ENCODE results near the gene PLCB1.
"Not testable (repeated sequence)": the region's sequence is repeated elsewhere in the genome, so short reads cannot be mapped to it uniquely, and the experiment has no call there.

Gene PLCB1

DNA sequence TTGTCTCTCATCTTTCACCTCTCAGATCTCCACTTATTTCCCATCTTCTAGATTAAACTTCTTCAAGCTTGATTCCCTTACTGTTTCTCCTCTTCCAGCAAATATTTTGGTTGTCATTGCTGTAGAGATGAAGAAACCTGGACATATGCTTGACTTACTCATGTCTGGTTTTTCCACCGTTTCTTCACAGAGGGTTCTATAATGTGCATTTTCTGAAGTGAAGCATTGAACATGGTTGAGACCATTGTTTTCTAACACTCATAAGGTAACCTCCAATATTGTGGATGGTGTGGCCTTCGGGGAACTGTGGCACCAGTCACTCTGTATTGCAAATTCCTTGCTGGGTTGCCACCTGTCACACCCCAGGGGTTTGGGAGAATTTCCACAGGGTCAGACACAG is 237.2 kb downstream of the PLCB1 start:
- no peak for DNase-seq (ENCODE audit: low read depth)

DNA sequence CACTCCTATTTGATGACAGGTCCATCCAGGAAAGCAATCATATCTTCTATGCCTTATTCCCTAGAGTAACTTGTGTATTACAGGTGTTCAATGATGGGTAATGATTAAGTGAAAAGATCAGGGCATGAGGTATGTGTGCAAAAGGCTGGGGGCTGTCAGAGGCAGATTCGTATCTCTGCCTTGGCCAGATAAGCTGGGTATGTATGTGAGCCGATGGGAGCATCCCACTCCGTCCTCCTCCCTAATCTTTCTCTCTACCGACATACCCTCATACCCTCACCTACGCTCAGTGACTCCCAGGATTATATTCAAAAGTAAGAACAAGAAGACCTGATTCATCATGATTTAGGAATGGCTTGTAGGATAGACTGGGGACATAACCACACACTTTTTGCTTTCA is 238.7 kb downstream of the PLCB1 start:
- no peak for DNase-seq (ENCODE audit: low read depth)

DNA sequence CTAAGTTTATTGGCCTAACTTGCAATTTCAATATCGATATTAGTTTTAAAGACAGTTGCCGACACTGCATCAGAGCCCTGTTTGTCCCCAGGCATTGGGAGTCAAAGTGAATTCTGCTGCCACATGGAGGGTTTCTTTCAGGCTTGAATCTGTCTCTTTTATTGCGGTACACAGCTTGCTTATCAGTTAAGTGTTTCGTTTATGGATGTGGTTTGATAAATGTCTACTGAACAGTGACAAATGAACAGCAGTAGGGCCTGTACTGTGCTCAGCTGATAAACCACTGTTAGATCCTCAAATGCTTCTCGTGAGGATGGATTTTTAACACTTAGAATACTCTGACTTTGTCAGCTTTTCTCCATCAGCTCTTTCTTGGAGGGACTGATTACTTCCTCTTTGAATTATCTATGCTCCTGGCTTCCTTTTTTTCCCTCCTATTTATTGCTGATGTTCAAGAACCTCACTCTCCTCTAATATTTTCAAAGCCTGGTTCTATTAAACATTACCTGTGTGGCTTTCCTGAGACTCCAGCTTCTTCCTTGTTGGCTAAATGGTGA is 240.8 kb downstream of the PLCB1 start:
- no peak for DNase-seq (ENCODE audit: low read depth)

DNA sequence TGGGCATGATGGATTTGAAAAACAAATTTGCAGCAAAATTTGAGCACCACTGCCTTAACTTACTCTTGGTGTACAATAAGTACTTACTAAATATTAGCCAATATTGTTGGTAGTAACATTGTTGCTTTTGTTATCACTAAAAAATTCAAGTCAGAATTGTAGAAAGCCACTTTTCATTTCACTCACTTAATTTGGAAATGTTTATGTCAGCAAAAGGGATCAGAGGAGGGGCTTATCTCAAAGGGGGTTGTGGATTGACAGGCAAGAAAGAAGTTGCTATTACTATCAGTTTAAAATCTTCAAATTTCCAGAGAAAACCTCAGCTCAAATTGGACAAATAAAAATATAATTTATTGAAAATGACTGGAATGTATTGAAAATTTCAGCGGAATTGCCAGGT is 241.5 kb downstream of the PLCB1 start:
- no peak for DNase-seq (ENCODE audit: low read depth)

DNA sequence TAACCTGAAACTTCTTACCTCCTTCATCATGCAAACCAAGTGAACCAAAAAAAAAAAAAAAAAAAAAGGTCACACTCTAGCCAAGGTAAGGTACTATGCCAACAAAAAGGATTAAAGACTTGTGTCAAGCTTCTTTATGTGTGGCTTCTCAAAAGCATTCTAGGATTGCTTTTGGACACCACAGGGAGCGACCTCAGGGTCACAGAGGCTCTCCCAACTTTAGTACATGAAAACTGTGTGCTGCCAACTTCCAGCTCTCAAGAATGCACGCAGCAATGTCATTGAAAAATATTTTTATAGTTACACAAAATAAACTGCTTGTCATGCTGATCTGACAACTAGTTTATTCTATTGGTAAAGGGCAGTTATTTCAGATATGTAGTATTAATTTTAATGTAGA is 243.8 kb downstream of the PLCB1 start:
- DNase-seq (ENCODE audit: low read depth), result peak; percentile 73

DNA sequence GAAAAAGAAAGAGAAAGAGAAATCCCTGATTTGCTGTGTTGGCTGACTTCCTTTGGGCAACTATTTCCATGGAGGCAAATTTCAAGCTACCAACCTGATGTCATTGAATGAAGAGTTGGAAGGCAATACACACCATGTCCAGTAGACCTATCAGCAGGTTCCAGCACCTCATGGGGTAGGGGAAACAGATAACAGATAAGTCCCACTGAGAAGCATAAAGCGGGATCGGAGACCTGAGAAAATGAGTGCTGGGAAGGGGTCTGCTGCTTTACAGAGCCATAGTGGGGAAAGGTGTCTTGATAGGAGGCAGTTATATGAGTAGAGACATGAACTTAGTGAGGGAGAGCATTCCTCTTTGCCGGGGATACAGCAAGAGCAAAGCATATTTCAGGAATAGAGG is 244.9 kb downstream of the PLCB1 start:
- no peak for DNase-seq (ENCODE audit: low read depth)

DNA sequence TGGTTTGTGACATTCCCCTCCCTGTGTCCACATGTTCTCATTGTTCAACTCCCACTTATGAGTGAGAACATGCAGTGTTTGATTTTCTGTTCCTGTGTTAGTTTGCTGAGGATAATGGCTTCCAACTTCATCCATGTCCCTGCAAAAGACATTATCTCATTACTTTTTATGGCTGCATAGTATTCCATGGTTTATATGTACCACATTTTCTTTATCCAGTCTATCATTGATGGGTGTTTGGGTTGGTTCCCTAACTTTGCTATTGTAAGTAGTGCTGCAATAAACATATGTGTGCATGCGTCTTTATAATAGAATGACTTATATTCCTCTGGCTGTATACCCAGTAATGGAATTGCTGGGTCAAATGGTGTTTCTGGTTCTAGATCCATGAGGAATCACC is 247.1 kb downstream of the PLCB1 start:
- not testable (repeated sequence) for DNase-seq (ENCODE audit: low read depth)

DNA sequence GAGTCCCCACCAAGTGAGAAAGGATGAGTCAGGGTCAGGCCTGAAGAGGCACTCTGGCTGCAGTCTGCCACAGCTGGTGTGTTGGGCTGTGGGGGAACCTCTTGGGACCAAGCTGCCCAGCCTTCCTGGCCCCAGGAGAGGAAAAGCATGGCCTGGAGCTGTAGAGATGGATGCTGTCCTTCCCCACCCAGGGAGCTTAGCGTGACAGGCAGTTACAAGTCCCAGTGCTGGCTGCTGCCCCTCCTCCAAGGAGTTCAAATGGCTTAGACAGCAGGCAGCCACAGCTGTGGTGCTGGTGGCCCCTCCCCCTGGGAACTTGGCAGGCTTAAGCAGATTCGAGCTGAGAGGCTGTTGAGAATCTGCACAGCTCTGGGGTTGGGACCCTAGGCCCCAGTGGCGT is 253.2 kb downstream of the PLCB1 start:
- peak; percentile 95 for DNase-seq (ENCODE audit: low read depth)

DNA sequence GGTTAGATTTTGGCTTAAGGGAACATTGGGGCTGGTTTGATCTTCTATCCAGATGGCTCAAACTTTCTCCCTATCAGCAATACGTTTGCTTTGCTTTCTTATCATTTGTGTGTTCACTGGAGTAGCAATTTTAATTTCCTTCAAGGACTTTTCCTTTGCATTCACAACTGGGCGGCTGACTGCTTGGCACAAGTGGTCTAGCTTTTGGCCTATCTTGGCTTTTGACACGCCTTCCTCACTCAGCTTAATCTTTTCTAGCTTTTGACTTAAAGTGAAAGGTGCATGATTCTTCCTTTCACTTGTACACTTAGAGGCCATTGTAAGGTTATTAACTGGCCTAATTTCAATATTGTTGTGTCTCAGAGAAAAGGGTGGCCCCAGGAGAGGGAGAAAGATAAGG is 254.9 kb downstream of the PLCB1 start:
- no peak for DNase-seq (ENCODE audit: low read depth)

DNA sequence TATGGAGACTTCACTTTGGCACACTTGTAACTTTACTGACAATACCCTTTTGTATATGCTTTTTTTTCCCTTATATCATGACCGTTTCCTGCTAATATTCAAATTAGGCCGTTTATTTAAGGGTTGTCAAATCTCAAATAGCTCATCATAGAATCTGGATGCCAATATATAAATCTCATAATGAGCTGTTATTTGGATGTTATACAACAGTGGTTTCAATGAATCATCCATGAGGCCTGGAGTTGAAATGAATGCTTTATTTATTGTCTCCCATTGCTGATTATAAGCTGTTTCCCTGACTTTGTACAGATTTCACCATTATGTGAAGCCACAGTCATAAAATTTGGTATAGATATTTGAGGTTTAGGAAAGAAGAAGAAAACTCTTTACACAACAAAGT is 256.1 kb downstream of the PLCB1 start:
- DNase-seq (ENCODE audit: low read depth), result peak; percentile 79

DNA sequence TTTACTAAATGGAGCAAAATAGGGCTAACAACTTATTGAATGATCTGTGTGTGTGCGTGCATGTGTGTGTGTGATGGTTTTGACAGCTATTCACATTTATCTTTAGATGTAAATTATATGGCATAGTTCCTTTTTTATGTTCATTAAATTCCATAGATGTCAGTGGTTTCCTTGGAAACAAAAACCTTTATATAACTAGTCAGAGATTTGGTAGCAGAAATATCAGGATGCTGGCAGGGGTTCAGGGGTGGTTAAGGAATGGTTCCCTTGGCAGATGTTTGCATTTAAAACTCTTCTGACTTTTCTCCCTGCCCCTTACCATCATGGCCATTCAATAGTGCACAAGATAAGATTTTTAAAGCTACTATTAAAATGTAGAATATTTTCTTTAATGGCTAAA is 256.6 kb downstream of the PLCB1 start:
- DNase-seq (ENCODE audit: low read depth), result peak; percentile 70

DNA sequence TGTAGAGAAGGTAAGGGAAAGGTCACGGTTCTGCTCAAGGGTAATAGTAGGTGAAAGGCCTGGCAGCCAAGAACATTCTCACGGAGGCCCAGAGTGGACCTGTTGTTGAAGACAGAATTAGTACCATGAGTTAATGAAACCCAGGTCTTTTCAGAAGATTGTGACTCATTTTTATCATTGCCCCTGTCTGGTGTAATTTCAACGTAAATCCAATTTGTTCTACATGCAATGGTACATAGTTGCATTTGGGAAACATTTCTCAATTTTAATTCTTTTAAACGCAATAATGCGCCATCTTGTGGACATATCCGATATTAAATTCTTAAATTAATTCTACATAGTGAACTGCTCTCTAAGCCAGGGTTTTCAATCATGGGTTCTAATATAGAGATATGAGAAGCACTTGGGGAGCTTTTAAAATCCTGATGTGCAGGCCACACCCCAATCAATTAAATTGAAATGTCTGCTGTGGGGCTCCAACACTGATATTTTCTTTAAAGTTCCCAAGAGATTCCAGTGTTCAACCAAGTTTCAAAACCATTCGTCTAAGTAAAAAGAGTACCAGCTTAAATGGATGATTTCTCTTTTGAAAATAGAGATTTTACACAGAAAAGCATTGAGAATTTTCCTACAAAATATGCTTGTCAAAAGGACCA is 257.4 kb downstream of the PLCB1 start:
- peak; percentile 61 for DNase-seq (ENCODE audit: low read depth)

DNA sequence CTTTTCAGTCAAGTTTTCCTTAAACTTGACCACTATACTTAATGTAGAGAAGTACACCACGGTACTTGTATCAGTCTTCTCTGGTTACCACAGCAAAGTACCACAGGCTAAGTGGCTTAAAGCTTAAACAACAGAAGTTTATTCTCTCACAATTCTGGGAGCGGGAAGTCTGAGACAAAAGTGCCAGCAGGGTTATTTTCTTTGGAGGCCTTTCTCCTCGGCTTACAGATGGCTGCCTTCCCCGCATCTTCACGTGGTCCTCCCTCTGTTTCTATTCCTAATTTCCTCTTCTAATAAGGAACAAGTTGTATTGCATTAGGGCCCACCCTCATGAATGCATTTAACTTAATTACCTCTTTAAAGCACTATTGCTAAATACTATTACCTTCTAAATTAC is 258.0 kb downstream of the PLCB1 start:
- no peak for DNase-seq (ENCODE audit: low read depth)

DNA sequence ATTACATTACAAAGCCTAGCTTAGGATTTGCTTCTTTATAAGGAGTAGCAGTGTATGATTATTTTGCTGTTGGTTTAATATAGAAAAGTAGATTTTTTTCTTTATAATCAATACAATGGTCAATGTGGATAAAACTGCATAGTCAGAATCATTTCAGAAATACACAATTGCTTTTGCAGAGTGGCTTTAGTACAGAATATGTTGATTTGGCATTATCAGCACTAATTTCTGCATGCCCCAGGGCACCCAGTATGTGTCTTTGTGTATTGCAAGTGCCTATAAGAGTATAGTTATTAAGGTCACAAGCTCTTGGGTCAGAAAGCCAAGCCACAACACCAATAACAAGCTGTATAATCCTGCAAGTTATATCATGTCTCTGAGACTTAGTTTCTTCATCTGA is 258.4 kb downstream of the PLCB1 start:
- no peak for DNase-seq (ENCODE audit: low read depth)

DNA sequence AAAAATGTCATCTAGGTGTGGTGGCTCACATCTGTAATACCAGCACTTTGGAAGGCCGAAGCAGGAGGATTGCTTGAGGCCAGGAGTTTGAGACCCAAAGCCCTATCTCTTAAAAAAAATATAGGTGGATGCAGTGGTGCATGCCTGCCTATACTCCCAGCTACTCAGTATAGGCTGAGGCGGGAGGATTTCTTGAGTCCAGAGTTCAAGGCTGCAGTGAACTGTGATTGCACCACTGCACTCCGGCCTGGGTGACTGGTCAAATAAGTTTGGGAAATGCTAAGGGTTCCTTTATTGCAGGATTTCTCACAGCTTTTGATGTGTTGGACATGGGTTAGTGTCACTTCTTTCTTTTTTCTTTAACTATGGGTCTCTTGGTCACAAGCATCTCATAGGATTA is 261.3 kb downstream of the PLCB1 start:
- no peak for DNase-seq (ENCODE audit: low read depth)

DNA sequence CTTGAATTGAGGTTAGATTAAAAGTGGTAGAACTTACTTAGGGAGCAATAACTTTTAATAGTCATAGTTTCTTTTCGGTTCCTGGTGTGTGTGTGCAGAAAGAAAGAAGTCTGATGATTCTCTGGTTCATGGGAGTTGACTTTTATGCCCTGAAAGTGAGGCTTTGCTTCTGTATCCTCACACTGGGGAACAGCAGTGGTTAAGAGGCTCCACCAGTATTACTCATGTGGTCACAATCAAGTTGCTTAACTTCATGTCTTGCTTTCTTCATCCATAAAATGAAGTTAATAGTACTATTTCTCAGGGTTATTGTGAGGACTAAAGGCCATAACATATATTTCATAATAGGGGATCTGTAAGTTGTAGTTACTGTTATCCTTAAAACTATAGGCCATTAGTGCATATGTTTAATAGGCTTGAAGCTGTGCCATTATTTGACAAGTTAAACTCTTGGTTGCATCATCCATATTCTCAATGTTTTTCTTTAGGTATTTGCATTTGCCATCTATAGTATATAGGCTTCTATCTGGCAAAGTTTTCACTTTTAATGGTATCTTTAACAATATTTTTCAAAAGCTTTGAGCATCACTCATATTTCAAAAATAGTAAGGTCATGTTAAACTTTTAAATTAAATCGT is 262.4 kb downstream of the PLCB1 start:
- DNase-seq (ENCODE audit: low read depth), result peak; percentile 63

DNA sequence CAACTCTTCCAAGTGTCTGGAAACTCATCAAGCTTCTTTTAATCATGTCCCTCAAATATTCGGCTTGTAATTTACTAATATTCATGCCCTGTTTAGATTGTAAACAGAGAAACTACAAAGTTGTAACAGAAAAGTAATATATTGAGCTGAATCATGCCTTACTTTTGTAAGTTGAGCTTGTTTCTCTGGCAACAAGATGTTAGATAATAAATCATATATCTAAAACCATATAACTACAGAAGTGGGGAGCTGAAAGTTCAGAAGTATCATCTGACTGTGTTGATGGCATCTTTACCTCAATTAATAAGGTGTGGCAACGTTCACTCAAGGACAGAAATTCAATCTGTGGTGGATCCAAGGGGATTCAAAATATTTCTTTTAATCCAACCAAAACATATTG is 263.9 kb downstream of the PLCB1 start:
- DNase-seq (ENCODE audit: low read depth), result no peak

DNA sequence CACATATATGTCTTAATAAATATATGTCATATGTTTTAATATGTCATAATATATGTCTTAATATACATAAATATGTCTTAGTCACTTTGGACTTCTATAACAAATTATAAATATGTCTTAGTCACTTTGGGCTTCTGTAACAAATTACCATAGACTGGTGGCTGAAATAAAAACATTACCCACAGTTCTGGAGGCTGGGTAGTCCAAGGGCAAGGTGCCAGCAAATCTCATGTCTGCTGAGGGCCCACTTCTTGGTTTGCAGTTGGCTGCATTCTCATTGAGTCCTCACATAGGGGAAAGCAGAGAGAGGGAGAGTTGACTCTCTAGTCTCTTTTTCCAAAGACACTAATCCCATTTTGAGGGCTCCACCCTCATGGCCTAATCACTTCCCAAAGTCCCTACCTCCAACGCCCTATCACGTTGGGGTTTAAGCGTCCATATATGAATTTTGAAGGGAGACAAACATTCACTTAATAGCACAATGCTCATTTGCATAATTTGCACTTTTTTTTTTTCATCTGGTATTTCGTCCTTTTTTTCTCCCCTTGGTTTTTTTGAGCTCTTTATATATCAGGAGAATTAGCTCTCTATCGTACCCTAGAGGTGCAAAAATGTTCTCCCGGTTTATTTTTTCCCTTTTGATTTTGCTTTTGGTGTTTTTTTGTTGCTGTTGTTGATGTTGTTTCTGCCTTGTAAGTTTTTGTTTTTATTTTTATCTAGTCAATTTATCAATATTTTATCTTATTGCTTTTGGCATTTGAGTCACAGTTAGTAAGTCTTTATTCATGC is 266.4 kb downstream of the PLCB1 start:
- no peak for DNase-seq (ENCODE audit: low read depth)

DNA sequence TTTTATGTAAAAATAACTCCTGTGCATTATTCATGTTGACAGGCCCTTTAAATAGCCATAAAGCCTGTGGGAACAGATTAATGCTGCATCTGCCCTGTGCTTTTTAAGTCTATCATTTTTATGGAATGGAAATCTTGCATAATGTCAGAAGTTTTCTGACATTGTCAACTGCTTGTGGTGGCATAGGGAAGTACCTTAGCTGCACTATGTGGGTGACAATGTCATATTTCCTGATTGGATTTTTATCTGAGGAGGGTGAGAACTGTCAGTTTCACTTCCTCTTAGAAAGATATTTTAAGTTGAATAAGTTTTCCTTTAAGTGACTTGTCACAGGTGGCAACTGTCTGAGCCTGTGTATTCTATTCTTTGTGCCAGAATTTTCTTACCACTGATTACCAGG is 267.9 kb downstream of the PLCB1 start:
- no peak for DNase-seq (ENCODE audit: low read depth)

DNA sequence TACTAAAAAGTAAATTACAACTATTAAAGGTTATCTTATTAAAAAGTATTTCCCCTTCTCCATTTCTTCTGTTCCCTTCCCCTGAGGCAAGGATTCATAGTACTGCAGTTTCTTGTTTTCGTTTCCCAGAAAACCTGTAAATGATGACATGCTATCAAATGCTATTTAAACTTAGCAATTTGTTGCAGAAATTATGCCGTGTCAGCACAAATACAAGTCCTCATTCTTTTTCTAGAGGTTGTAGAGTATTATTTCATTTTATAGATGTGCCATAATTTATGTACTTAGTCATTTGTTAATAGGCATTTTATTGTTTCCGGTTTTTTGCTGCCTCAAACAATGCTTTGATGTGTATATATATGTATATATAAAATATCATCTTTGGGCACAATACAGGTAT is 268.4 kb downstream of the PLCB1 start:
- DNase-seq (ENCODE audit: low read depth), result no peak

DNA sequence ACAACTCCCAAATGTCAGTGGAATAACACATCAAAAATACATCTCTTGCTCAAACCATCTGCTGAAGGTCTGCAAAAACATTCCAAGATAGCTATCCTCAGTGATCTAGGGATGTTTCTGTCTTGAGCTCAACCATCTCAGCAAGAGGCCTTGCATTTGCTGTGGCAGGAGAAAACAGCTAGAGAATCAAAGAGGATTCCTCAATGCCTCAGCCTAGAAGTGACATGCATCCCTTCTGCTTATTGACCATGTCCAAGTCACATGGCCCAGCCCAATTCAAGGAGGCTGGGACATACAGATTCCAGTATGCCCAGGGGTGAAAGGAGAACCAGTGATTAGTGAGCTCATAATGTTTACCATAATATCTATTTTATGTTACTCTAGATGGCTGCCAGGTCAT is 269.5 kb downstream of the PLCB1 start:
- peak; percentile 78 for DNase-seq (ENCODE audit: low read depth)

DNA sequence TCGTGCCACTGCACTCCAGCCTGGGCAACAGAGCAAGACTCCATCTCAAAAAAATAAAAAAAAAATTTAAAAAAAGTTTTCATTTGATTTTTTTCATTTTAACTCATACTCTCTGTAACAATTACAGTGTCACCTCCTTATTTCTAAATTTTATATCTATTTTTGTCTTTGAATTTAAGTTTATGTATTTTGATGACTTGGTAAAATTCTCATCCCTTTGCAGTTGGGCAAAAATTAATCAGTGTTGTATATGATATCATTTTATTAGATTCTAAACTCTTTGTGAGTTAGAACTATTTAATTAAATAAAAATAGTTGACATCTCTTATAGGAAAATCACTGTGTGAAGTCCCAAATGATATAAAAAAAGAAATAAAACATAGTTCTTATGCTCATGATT is 270.7 kb downstream of the PLCB1 start:
- no peak for DNase-seq (ENCODE audit: low read depth)
